ENCODE data around the gene TTLL10.

Gene TTLL10

GRCh38 chr1:1239614-1240347, 66.1 kb downstream of the TTLL10 start:
- no peak for DNase-seq

GRCh38 chr1:1240348-1240732, 66.7 kb downstream of the TTLL10 start:
- no peak for DNase-seq

GRCh38 chr1:1240822-1241587, 67.3 kb downstream of the TTLL10 start:
- DNase-seq = no peak

- no peak for DNase-seq
Measured at GRCh38 chr1:1241588-1242219, 68.0 kb downstream of the TTLL10 start.

GRCh38 chr1:1242461-1243265, 69.0 kb downstream of the TTLL10 start:
- DNase-seq = no peak

GRCh38 chr1:1243266-1243660, 69.6 kb downstream of the TTLL10 start:
- DNase-seq = no peak

- DNase-seq = no peak
Measured at GRCh38 chr1:1243807-1244191, 70.1 kb downstream of the TTLL10 start.

GRCh38 chr1:1244192-1244811, 70.6 kb downstream of the TTLL10 start:
- DNase-seq = no peak

- DNase-seq = no peak
Measured at GRCh38 chr1:1245178-1245816, 71.6 kb downstream of the TTLL10 start.

GRCh38 chr1:1245817-1246576, 72.3 kb downstream of the TTLL10 start:
- DNase-seq = no peak

- no peak for DNase-seq
Measured at GRCh38 chr1:1246577-1247340, 73.1 kb downstream of the TTLL10 start, which contains the start of gene C1QTNF12. C1QTNF12 (minus strand) TSS chr1:1246722; CDS start chr1:1246690, 32 bp downstream.

- DNase-seq = no peak
Measured at GRCh38 chr1:1247341-1247913, 73.7 kb downstream of the TTLL10 start.
